Body of pancreas (tissue), 4 donors: ENCODE data around the gene GALNT3. TPM values are rescaled to one million over a fixed set of nuclear protein-coding genes. Genes with fewer than 3 reads are reported as not detected.

ENCODE experiments used
- ATAC-seq: fragments of 150-250 bp; one replicate; pipeline ENCODE4 v1.9.1; 2016
- DNase-seq, 4 donors: peaks; one replicate each; pipeline ENCODE4 v3.0.0-alpha.2; 2019
- H3K27ac ChIP-seq, 4 donors: fragments of 200-600 bp; sonication (generic); 1 replicate in 3 of 4; 2 replicates in 1 of 4; pipeline versions ENCODE4 v1.5.1 to v1.6.1; 2016 to 2019; ENCODE audit warnings: mild to moderate bottlenecking in 1 of 4, mixed read lengths in 1 of 4, moderate library complexity in 1 of 4
- H3K27me3 ChIP-seq, 2 donors: fragments of 200-600 bp; sonication (generic); one replicate each; pipeline ENCODE4 v1.6.0; 2016; ENCODE audit warnings: mild to moderate bottlenecking in 1 of 2
- H3K36me3 ChIP-seq, 2 donors: fragments of 200-600 bp; sonication (generic); replicated peaks in 1 of 2; 2 replicates each; pipeline ENCODE4 v1.5.1; 2016; ENCODE audit warnings: low read depth in 2 of 2; ENCODE audit not compliant: insufficient read depth in 1 of 2
- H3K4me1 ChIP-seq: fragments of 200-600 bp; sonication (generic); one replicate; pipeline ENCODE4 v1.6.0; 2016
- H3K4me3 ChIP-seq, 2 donors: fragments of 200-600 bp; sonication (generic); 1 replicate in 1 of 2; 2 replicates in 1 of 2; pipeline ENCODE4 v1.5.1; 2016 to 2019
- H3K9me3 ChIP-seq, 3 donors: fragments of 200-600 bp; sonication (generic); 1 replicate in 2 of 3; 2 replicates in 1 of 3; pipeline ENCODE4 v1.5.1; 2016
- POLR2A ChIP-seq, 3 donors: fragments of 450-650 bp; IDR thresholded peaks; one replicate each; pipeline ENCODE4 v1.6.1; 2016; ENCODE audit warnings: antibody characterized with exemption in 3 of 3, mild to moderate bottlenecking in 2 of 3
- WGBS, 2 donors: methylation state at CpG; one replicate each; pipeline ENCODE4 v1.1.5; 2017; 5-methylcytosine and 5-hydroxymethylcytosine counted together
- intact Hi-C: fragments of 100-400 bp; cut with DNase I; formaldehyde crosslinking; loops from one replicate; pipeline ENCODE4 v1.15.1; 2023
- total RNA-seq, 2 donors: library from RNA; depleted of rRNA; stranded (reverse); fragments of >200 nt; gene quantifications; one replicate each; pipeline ENCODE4 v1.1.0, GENCODE V29; 2016
- TF ChIP-seq, protein P1 (sequence below), 7 experiments: fragments of 450-650 bp in 4 of 7; fragments of 200-600 bp in 3 of 7; sonication (generic) in 3 of 7; IDR thresholded peaks; one replicate each; pipeline ENCODE4 v1.5.1; 2016 to 2019; ENCODE audit warnings: antibody characterized with exemption in 7 of 7

GALNT3 gene
- total RNA-seq, 2 donors from 2014 or later: 29.7 to 64.9 TPM

DNA sequence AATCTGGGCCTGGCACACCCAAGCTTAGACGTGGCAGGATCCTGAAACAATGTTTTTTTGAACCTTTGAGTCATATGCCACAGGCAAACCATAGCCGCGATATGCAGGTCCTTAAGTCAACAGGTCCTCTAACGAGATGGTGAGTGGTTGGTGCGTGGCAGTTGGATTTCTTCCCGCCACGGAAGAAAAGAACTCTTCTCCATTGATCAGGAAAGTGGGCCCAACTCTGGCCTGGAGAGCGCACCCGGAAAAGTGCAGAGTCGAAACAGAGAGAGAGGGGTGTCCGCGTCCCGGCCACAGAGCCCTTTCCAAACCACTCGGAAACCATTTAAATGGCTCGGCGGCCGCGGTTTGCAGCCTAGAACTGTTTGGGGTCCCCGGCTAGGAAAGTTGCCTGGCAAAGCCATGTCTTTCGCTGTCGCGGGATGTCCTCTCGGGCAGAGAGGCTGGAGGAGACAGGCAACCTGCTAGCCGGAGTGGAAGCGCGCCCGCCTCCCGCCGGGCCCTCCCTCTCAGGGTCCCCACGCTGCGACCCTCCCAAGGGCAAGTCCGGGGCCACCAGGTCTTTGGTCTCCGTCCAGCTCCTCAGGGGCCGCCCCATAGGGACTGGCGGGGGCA, 777 bp downstream of the GALNT3 start:
- Histone ChIP-seq H3K4me1 (peaks cover 42% of the 10 kb centered on the region), H3K27ac (peak overlapping the region; percentile 94 to 99 (median 98))

GRCh38 chr2:165792104-165792454, 2.0 kb downstream of the GALNT3 start:
- DNase-seq (no peak), ATAC-seq (no peak)
- no peak overlapping the region for H3K4me3 ChIP-seq
- TF ChIP-seq, protein P1, sequence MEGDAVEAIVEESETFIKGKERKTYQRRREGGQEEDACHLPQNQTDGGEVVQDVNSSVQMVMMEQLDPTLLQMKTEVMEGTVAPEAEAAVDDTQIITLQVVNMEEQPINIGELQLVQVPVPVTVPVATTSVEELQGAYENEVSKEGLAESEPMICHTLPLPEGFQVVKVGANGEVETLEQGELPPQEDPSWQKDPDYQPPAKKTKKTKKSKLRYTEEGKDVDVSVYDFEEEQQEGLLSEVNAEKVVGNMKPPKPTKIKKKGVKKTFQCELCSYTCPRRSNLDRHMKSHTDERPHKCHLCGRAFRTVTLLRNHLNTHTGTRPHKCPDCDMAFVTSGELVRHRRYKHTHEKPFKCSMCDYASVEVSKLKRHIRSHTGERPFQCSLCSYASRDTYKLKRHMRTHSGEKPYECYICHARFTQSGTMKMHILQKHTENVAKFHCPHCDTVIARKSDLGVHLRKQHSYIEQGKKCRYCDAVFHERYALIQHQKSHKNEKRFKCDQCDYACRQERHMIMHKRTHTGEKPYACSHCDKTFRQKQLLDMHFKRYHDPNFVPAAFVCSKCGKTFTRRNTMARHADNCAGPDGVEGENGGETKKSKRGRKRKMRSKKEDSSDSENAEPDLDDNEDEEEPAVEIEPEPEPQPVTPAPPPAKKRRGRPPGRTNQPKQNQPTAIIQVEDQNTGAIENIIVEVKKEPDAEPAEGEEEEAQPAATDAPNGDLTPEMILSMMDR (IDR thresholded peaks at IDR 0.05): no peak
- TF ChIP-seq POLR2A (IDR thresholded peaks at IDR 0.05): no peak
- H3K4me1 ChIP-seq: peaks cover 47% of the 10 kb centered on the region
- H3K27ac ChIP-seq: peak overlapping the region in 3 of 4 donors; percentile 94 to 99 (median 99)
- no peaks in the 10 kb centered on the region for H3K27me3 ChIP-seq
- intact Hi-C loops: no loop called here
- WGBS, 2 donors: 20 to 34% methylated on average over 1 of the region's 1 CpG
- H3K9me3 ChIP-seq: no peaks in the 10 kb centered on the region
- H3K36me3 ChIP-seq: no peaks in the 10 kb centered on the region

More for the DNA sequence above, 777 bp downstream of the GALNT3 start:
- no peaks in the 10 kb centered on the region for H3K36me3 ChIP-seq
- intact Hi-C loops: no loop called here
- H3K9me3 ChIP-seq: no peaks in the 10 kb centered on the region
- TF ChIP-seq, protein P1 (IDR thresholded peaks at IDR 0.05): no peak
- peak; percentile 37 to 67 (median 64) for TF ChIP-seq POLR2A (IDR thresholded peaks at IDR 0.05)
- peak overlapping the region; percentile 48 to 74 for H3K4me3 ChIP-seq
- DNase-seq: peak; percentile 59 to 79 (median 72)
- 1 to 5% methylated on average over 17 to 34 of the region's 35 CpGs for WGBS, 2 donors
- ATAC-seq: peak; percentile 45
- H3K27me3 ChIP-seq: no peaks in the 10 kb centered on the region

- H3K36me3 ChIP-seq: no peaks in the 10 kb centered on the region
- TF ChIP-seq, protein P1 (IDR thresholded peaks at IDR 0.05): no peak
- no peak for TF ChIP-seq POLR2A (IDR thresholded peaks at IDR 0.05)
- no peak overlapping the region for H3K4me3 ChIP-seq
- H3K4me1 ChIP-seq: peaks cover 49% of the 10 kb centered on the region
- intact Hi-C loops: no loop called here
- ATAC-seq (no peak), DNase-seq (no peak)
- WGBS, 2 donors: 40 to 41% methylated on average over 2 of the region's 2 CpGs
- H3K27me3 ChIP-seq: no peaks in the 10 kb centered on the region
- H3K9me3 ChIP-seq: no peaks in the 10 kb centered on the region
- H3K27ac ChIP-seq: peak overlapping the region in 3 of 4 donors; percentile 94 to 99 (median 99)
These were observed 2.5 kb downstream of the GALNT3 start for GRCh38 chr2:165791421-165792103.

DNA sequence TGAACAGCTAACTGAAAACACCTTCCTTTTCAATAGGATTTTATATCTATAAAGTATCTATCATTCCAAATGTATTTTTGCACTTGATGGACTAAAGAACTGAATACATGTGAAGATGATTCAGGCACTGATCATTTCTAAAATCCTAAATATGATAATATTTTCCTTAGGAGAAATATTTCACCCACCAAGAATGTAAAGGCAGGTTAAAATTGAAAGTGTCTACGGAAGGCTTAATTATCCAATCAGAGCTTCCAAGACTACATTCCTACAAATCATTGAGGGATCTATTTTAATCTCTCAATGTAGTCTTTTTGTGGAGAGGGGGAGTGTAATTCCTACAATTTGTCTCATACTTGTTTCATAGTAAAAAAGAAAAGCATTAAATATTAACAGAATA, 3.6 kb downstream of the GALNT3 start:
- intact Hi-C loops: no loop called here
- no peaks in the 10 kb centered on the region for H3K27me3 ChIP-seq
- 80 to 89% methylated on average over 1 of the region's 1 CpG for WGBS, 2 donors
- H3K27ac ChIP-seq: no peak overlapping the region
- no peak overlapping the region for H3K4me3 ChIP-seq
- no peak for TF ChIP-seq POLR2A (IDR thresholded peaks at IDR 0.05)
- TF ChIP-seq, protein P1 (IDR thresholded peaks at IDR 0.05): no peak
- H3K36me3 ChIP-seq: no peaks in the 10 kb centered on the region
- peaks cover 44% of the 10 kb centered on the region for H3K4me1 ChIP-seq
- DNase-seq: no peak
- ATAC-seq: no peak
- no peaks in the 10 kb centered on the region for H3K9me3 ChIP-seq
